ENCODE measurements around the gene GFER.
A peak's percentile ranks its signal among the peaks of the same experiment; 100 is the strongest.
"Not testable (repeated sequence)": the region's sequence is repeated elsewhere in the genome, so short reads cannot be mapped to it uniquely, and the experiment has no call there.

GFER gene

GRCh38 chr16:1960665-1961630 is 23.0 kb upstream of the GFER start:
- Histone ChIP-seq H3K27ac (ENCODE audit: low read depth, low read length) (no peak overlapping the region), H3K9ac (ENCODE audit: low read length) (no peak overlapping the region), H3K36me3 (ENCODE audit: control insufficient read depth, insufficient read depth, low read length) (peaks cover 16% of the 10 kb centered on the region), H3K4me3 (ENCODE audit: low read length) (peak overlapping the region; percentile 84), H3K4me1 (ENCODE audit: control insufficient read depth, insufficient read depth, low read length) (peaks cover 22% of the 10 kb centered on the region), H3K27me3 (ENCODE audit: control insufficient read depth, insufficient read depth, low read length) (no peaks in the 10 kb centered on the region)

GRCh38 chr16:1961651-1962067 is 22.3 kb upstream of the GFER start:
- Histone ChIP-seq H3K36me3 (ENCODE audit: control insufficient read depth, insufficient read depth, low read length) (peaks cover 16% of the 10 kb centered on the region), H3K27ac (ENCODE audit: low read depth, low read length) (no peak overlapping the region), H3K9ac (ENCODE audit: low read length) (no peak overlapping the region), H3K27me3 (ENCODE audit: control insufficient read depth, insufficient read depth, low read length) (no peaks in the 10 kb centered on the region), H3K4me3 (ENCODE audit: low read length) (no peak overlapping the region), H3K4me1 (ENCODE audit: control insufficient read depth, insufficient read depth, low read length) (peaks cover 22% of the 10 kb centered on the region)

GRCh38 chr16:1962161-1963153 is 21.5 kb upstream of the GFER start:
- H3K27ac ChIP-seq (ENCODE audit: low read depth, low read length); H3K27me3 ChIP-seq (ENCODE audit: control insufficient read depth, insufficient read depth, low read length); H3K9ac ChIP-seq (ENCODE audit: low read length); H3K4me3 ChIP-seq (ENCODE audit: low read length): not testable (repeated sequence)
- Histone ChIP-seq H3K4me1 (ENCODE audit: control insufficient read depth, insufficient read depth, low read length) (peaks cover 22% of the 10 kb centered on the region), H3K36me3 (ENCODE audit: control insufficient read depth, insufficient read depth, low read length) (peaks cover 16% of the 10 kb centered on the region)

GRCh38 chr16:1963806-1964505 is 20.0 kb upstream of the GFER start:
- Histone ChIP-seq H3K27me3 (ENCODE audit: control insufficient read depth, insufficient read depth, low read length) (no peaks in the 10 kb centered on the region), H3K27ac (ENCODE audit: low read depth, low read length) (peak overlapping the region; percentile 95), H3K4me3 (ENCODE audit: low read length) (peak overlapping the region; percentile 80), H3K4me1 (ENCODE audit: control insufficient read depth, insufficient read depth, low read length) (peaks cover 19% of the 10 kb centered on the region), H3K36me3 (ENCODE audit: control insufficient read depth, insufficient read depth, low read length) (peaks cover 16% of the 10 kb centered on the region), H3K9ac (ENCODE audit: low read length) (peak overlapping the region; percentile 59)

GRCh38 chr16:1964506-1965395 is 19.2 kb upstream of the GFER start, which contains the start of gene RPS2:
RPS2 (minus strand) TSS chr16:1964826; CDS start chr16:1964625, 201 bp downstream.
- H3K27me3 ChIP-seq (ENCODE audit: control insufficient read depth, insufficient read depth, low read length), result no peaks in the 10 kb centered on the region

GRCh38 chr16:1965396-1966001 is 18.5 kb upstream of the GFER start:
- Histone ChIP-seq H3K4me1 (ENCODE audit: control insufficient read depth, insufficient read depth, low read length) (peaks cover 15% of the 10 kb centered on the region), H3K9ac (ENCODE audit: low read length) (peak overlapping the region; percentile 84), H3K27me3 (ENCODE audit: control insufficient read depth, insufficient read depth, low read length) (no peaks in the 10 kb centered on the region), H3K36me3 (ENCODE audit: control insufficient read depth, insufficient read depth, low read length) (peaks cover 16% of the 10 kb centered on the region), H3K4me3 (ENCODE audit: low read length) (peak overlapping the region; percentile 77), H3K27ac (ENCODE audit: low read depth, low read length) (peak overlapping the region; percentile 95)

More at GRCh38 chr16:1964506-1965395, 19.2 kb upstream of the GFER start, which contains the start of gene RPS2:
- Histone ChIP-seq H3K9ac (ENCODE audit: low read length) (peak within 1 kb of the TSS; percentile 84), H3K4me1 (ENCODE audit: control insufficient read depth, insufficient read depth, low read length) (peaks cover 18% of the 10 kb centered on the region), H3K4me3 (ENCODE audit: low read length) (peak within 1 kb of the TSS; percentile 80), H3K27ac (ENCODE audit: low read depth, low read length) (peak within 1 kb of the TSS; percentile 95), H3K36me3 (ENCODE audit: control insufficient read depth, insufficient read depth, low read length) (peaks cover 16% of the 10 kb centered on the region)

- Histone ChIP-seq H3K9ac (ENCODE audit: low read length) (no peak within 1 kb of the TSS), H3K4me1 (ENCODE audit: control insufficient read depth, insufficient read depth, low read length) (peaks cover 14% of the 10 kb centered on the region), H3K27ac (ENCODE audit: low read depth, low read length) (peak within 1 kb of the TSS; percentile 95), H3K27me3 (ENCODE audit: control insufficient read depth, insufficient read depth, low read length) (no peaks in the 10 kb centered on the region), H3K4me3 (ENCODE audit: low read length) (peak within 1 kb of the TSS; percentile 77), H3K36me3 (ENCODE audit: control insufficient read depth, insufficient read depth, low read length) (peaks cover 14% of the 10 kb centered on the region)
Measured at GRCh38 chr16:1966460-1966859, 17.5 kb upstream of the GFER start, which contains the start of gene RNF151. RNF151 (plus strand) TSS chr16:1966856; CDS start chr16:1966882, 26 bp downstream.

- Histone ChIP-seq H3K4me1 (ENCODE audit: control insufficient read depth, insufficient read depth, low read length) (peaks cover 21% of the 10 kb centered on the region), H3K9ac (ENCODE audit: low read length) (no peak overlapping the region), H3K4me3 (ENCODE audit: low read length) (no peak overlapping the region), H3K27ac (ENCODE audit: low read depth, low read length) (no peak overlapping the region), H3K27me3 (ENCODE audit: control insufficient read depth, insufficient read depth, low read length) (no peaks in the 10 kb centered on the region), H3K36me3 (ENCODE audit: control insufficient read depth, insufficient read depth, low read length) (peaks cover 5% of the 10 kb centered on the region)
Measured at GRCh38 chr16:1968146-1968953, 15.6 kb upstream of the GFER start.

GRCh38 chr16:1971796-1972489 is 12.1 kb upstream of the GFER start, which contains the start of gene TBL3:
TBL3 (plus strand) TSS chr16:1972053; CDS start chr16:1972165, 112 bp downstream.
- peaks cover 9% of the 10 kb centered on the region for H3K4me1 ChIP-seq (ENCODE audit: control insufficient read depth, insufficient read depth, low read length)
- peaks cover 25% of the 10 kb centered on the region for H3K36me3 ChIP-seq (ENCODE audit: control insufficient read depth, insufficient read depth, low read length)
- peak within 1 kb of the TSS; percentile 93 for H3K4me3 ChIP-seq (ENCODE audit: low read length)
- H3K27me3 ChIP-seq (ENCODE audit: control insufficient read depth, insufficient read depth, low read length), result no peaks in the 10 kb centered on the region
- H3K27ac ChIP-seq (ENCODE audit: low read depth, low read length), result peak within 1 kb of the TSS; percentile 97
- H3K9ac ChIP-seq (ENCODE audit: low read length), result peak within 1 kb of the TSS; percentile 82

- Histone ChIP-seq H3K4me3 (ENCODE audit: low read length) (peak overlapping the region; percentile 93), H3K27ac (ENCODE audit: low read depth, low read length) (no peak overlapping the region), H3K9ac (ENCODE audit: low read length) (peak overlapping the region; percentile 62), H3K36me3 (ENCODE audit: control insufficient read depth, insufficient read depth, low read length) (peaks cover 28% of the 10 kb centered on the region), H3K27me3 (ENCODE audit: control insufficient read depth, insufficient read depth, low read length) (no peaks in the 10 kb centered on the region), H3K4me1 (ENCODE audit: control insufficient read depth, insufficient read depth, low read length) (peaks cover 9% of the 10 kb centered on the region)
Measured at GRCh38 chr16:1972490-1972877, 11.5 kb upstream of the GFER start.

Measured in rectal smooth muscle tissue (tissue), 1 donor.